Muscle of leg (tissue), 11 donors: Measurements from ENCODE around the gene MCCC2. TPM values are rescaled to one million over a fixed set of nuclear protein-coding genes. Genes with fewer than 3 reads are reported as not detected.

Experiments used
- DNase-seq: peaks from one replicate; pipeline ENCODE4 v3.0.0; 2013
- H3K27ac ChIP-seq: one replicate; pipeline ENCODE4 v1.5.1; 2013; ENCODE audit warnings: mild to moderate bottlenecking, low read length, control low read depth
- H3K27me3 ChIP-seq: one replicate; pipeline ENCODE4 v1.6.1; 2013; ENCODE audit warnings: low read length; ENCODE audit not compliant: control insufficient read depth, insufficient read depth
- H3K36me3 ChIP-seq: one replicate; pipeline ENCODE4 v1.6.1; 2013; ENCODE audit warnings: low read length; ENCODE audit not compliant: control insufficient read depth, insufficient read depth
- H3K4me1 ChIP-seq: one replicate; pipeline ENCODE4 v1.6.1; 2013; ENCODE audit warnings: low read length; ENCODE audit not compliant: control insufficient read depth, insufficient read depth
- H3K4me3 ChIP-seq: one replicate; pipeline ENCODE4 v1.5.1; 2013; ENCODE audit warnings: low read length, control low read depth
- H3K9me3 ChIP-seq: replicated peaks from 2 replicates; pipeline ENCODE4 v1.6.1; 2013; ENCODE audit warnings: low read depth, low read length; ENCODE audit not compliant: control insufficient read depth
- WGBS: methylation state at CpG from one replicate; pipeline ENCODE4 v1.1.5; 2013; ENCODE audit warnings: missing lambda C conversion rate; ENCODE audit not compliant: insufficient coverage; 5-methylcytosine and 5-hydroxymethylcytosine counted together
- polyA plus RNA-seq, 8 donors: library from polyadenylated mRNA; unstranded; fragments of 120-200 nt; gene quantifications; one replicate each; pipeline versions ENCODE4 v1.2.1 to v1.2.3, GENCODE V29; 2013; ENCODE audit warnings: inconsistent platforms in 1 of 8, low replicate concordance in 1 of 8; ENCODE audit not compliant: insufficient read length in 8 of 8, insufficient read depth in 1 of 8
- total RNA-seq: library from RNA; stranded (reverse); fragments of 120-200 nt; gene quantifications from one replicate; pipeline ENCODE4 v1.2.4, GENCODE V29; 2013

MCCC2 gene
- total and polyA plus RNA-seq, 9 donors = 12.0 to 21.5 (median 15.6) TPM

- Histone ChIP-seq H3K4me1 (no peaks in the 10 kb centered on the region), H3K27me3 (no peaks in the 10 kb centered on the region), H3K9me3 (no peaks in the 10 kb centered on the region), H3K4me3 (no peak overlapping the region), H3K27ac (no peak overlapping the region), H3K36me3 (no peaks in the 10 kb centered on the region)
- no peak for DNase-seq
- 82% methylated on average over 2 of the region's 2 CpGs for WGBS
Observed at GRCh38 chr5:71684309-71684708, 97.2 kb downstream of the MCCC2 start.

GRCh38 chr5:71693828-71694427, 106.8 kb downstream of the MCCC2 start:
- DNase-seq = peak; percentile 18
- no peaks in the 10 kb centered on the region for H3K9me3 ChIP-seq
- no peak overlapping the region for H3K4me3 ChIP-seq
- H3K27ac ChIP-seq = no peak overlapping the region
- H3K4me1 ChIP-seq = peaks cover 3% of the 10 kb centered on the region
- WGBS = no CpG with 5 or more reads among the region's 7 CpGs
- H3K36me3 ChIP-seq = no peaks in the 10 kb centered on the region
- H3K27me3 ChIP-seq = no peaks in the 10 kb centered on the region

- H3K9me3 ChIP-seq = no peaks in the 10 kb centered on the region
- H3K36me3 ChIP-seq = no peaks in the 10 kb centered on the region
- no peak overlapping the region for H3K27ac ChIP-seq
- no peaks in the 10 kb centered on the region for H3K27me3 ChIP-seq
- peaks cover 3% of the 10 kb centered on the region for H3K4me1 ChIP-seq
- WGBS = 97% methylated on average over 8 of the region's 8 CpGs
- H3K4me3 ChIP-seq = no peak overlapping the region
- DNase-seq = no peak
Observed at GRCh38 chr5:71695071-71695470, 107.9 kb downstream of the MCCC2 start.

- DNase-seq = no peak
- no peak overlapping the region for H3K27ac ChIP-seq
- peaks cover 3% of the 10 kb centered on the region for H3K4me1 ChIP-seq
- no peaks in the 10 kb centered on the region for H3K9me3 ChIP-seq
- H3K4me3 ChIP-seq = no peak overlapping the region
- H3K27me3 ChIP-seq = no peaks in the 10 kb centered on the region
- no peaks in the 10 kb centered on the region for H3K36me3 ChIP-seq
Observed at GRCh38 chr5:71695595-71695994, 108.5 kb downstream of the MCCC2 start.

GRCh38 chr5:71697967-71698366, 110.8 kb downstream of the MCCC2 start:
- Histone ChIP-seq H3K36me3 (no peaks in the 10 kb centered on the region), H3K27me3 (no peaks in the 10 kb centered on the region), H3K9me3 (no peaks in the 10 kb centered on the region), H3K4me1 (peaks cover 3% of the 10 kb centered on the region), H3K27ac (no peak overlapping the region), H3K4me3 (no peak overlapping the region)
- WGBS = 37% methylated on average over 13 of the region's 14 CpGs
- DNase-seq = no peak

GRCh38 chr5:71699233-71699632, 112.1 kb downstream of the MCCC2 start:
- H3K36me3 ChIP-seq = no peaks in the 10 kb centered on the region
- no peaks in the 10 kb centered on the region for H3K4me1 ChIP-seq
- no peaks in the 10 kb centered on the region for H3K9me3 ChIP-seq
- no peak overlapping the region for H3K4me3 ChIP-seq
- H3K27me3 ChIP-seq = no peaks in the 10 kb centered on the region
- no peak for DNase-seq
- H3K27ac ChIP-seq = no peak overlapping the region
- WGBS = no CpG with 5 or more reads among the region's 2 CpGs

- Histone ChIP-seq H3K27ac (no peak overlapping the region), H3K4me3 (no peak overlapping the region), H3K27me3 (no peaks in the 10 kb centered on the region), H3K9me3 (no peaks in the 10 kb centered on the region), H3K4me1 (no peaks in the 10 kb centered on the region), H3K36me3 (no peaks in the 10 kb centered on the region)
- DNase-seq = no peak
- no CpG with 5 or more reads among the region's 2 CpGs for WGBS
Observed at GRCh38 chr5:71699751-71700150, 112.6 kb downstream of the MCCC2 start.

GRCh38 chr5:71700803-71701202, 113.7 kb downstream of the MCCC2 start:
- Histone ChIP-seq H3K27ac (no peak overlapping the region), H3K4me1 (no peaks in the 10 kb centered on the region), H3K36me3 (no peaks in the 10 kb centered on the region), H3K9me3 (no peaks in the 10 kb centered on the region), H3K27me3 (no peaks in the 10 kb centered on the region), H3K4me3 (no peak overlapping the region)
- DNase-seq = no peak

GRCh38 chr5:71701407-71701806, 114.3 kb downstream of the MCCC2 start:
- no CpG with 5 or more reads among the region's 3 CpGs for WGBS
- Histone ChIP-seq H3K4me3 (no peak overlapping the region), H3K36me3 (no peaks in the 10 kb centered on the region), H3K27me3 (no peaks in the 10 kb centered on the region), H3K4me1 (no peaks in the 10 kb centered on the region), H3K27ac (no peak overlapping the region), H3K9me3 (no peaks in the 10 kb centered on the region)
- no peak for DNase-seq

- Histone ChIP-seq H3K9me3 (no peaks in the 10 kb centered on the region), H3K4me3 (no peak overlapping the region), H3K4me1 (no peaks in the 10 kb centered on the region), H3K36me3 (no peaks in the 10 kb centered on the region), H3K27ac (no peak overlapping the region), H3K27me3 (peaks cover 2% of the 10 kb centered on the region)
- no CpG with 5 or more reads among the region's 4 CpGs for WGBS
- DNase-seq = no peak
Observed at GRCh38 chr5:71703941-71704340, 116.8 kb downstream of the MCCC2 start.

- 85% methylated on average over 4 of the region's 5 CpGs for WGBS
- Histone ChIP-seq H3K4me1 (no peaks in the 10 kb centered on the region), H3K9me3 (no peaks in the 10 kb centered on the region), H3K27me3 (peaks cover 2% of the 10 kb centered on the region), H3K27ac (no peak overlapping the region), H3K4me3 (no peak overlapping the region), H3K36me3 (no peaks in the 10 kb centered on the region)
- DNase-seq = no peak
Observed at GRCh38 chr5:71705421-71705820, 118.3 kb downstream of the MCCC2 start.
